ENCODE measurements around the gene PIK3R3. TPM values are rescaled to one million over a fixed set of nuclear protein-coding genes. Genes with fewer than 3 reads are reported as not detected.

The PIK3R3 gene
- total and polyA plus RNA-seq, 4 donors: 1.5 to 49.8 (median 17.1) TPM

GRCh38 chr1:46087891-46088290 is 44.5 kb downstream of the PIK3R3 start:
- no peaks in the 10 kb centered on the region for H3K27me3 ChIP-seq (ENCODE audit: control insufficient read depth in 1 of 2, insufficient read depth in 2 of 2, low read length in 1 of 2)
- H3K27ac ChIP-seq (ENCODE audit: low read depth in 1 of 2, low read length in 2 of 2): no peak overlapping the region
- ATAC-seq (ENCODE audit: low FRiP score) (no peak), DNase-seq (no peak)
- WGBS, 2 donors: 96 to 98% methylated on average over 1 of the region's 1 CpG
- H3K9me3 ChIP-seq (ENCODE audit: control insufficient read depth, low read length): peaks cover 2% of the 10 kb centered on the region
- no peaks in the 10 kb centered on the region for H3K4me1 ChIP-seq (ENCODE audit: control insufficient read depth in 1 of 2, insufficient read depth in 2 of 2, low read length in 2 of 2)
- no peaks in the 10 kb centered on the region for H3K36me3 ChIP-seq (ENCODE audit: control insufficient read depth in 1 of 2, insufficient read depth in 2 of 2, low read length in 1 of 2)
- intact Hi-C loops (cut with DNase I): no loop called here
- H3K4me3 ChIP-seq (ENCODE audit: low read length in 2 of 2): no peak overlapping the region

- 95 to 97% methylated on average over 5 of the region's 5 CpGs for WGBS, 2 donors
- ATAC-seq (ENCODE audit: low FRiP score) (no peak), DNase-seq (no peak)
- no peaks in the 10 kb centered on the region for H3K4me1 ChIP-seq (ENCODE audit: control insufficient read depth in 1 of 2, insufficient read depth in 2 of 2, low read length in 2 of 2)
- no peaks in the 10 kb centered on the region for H3K36me3 ChIP-seq (ENCODE audit: control insufficient read depth in 1 of 2, insufficient read depth in 2 of 2, low read length in 1 of 2)
- H3K27ac ChIP-seq (ENCODE audit: low read depth in 1 of 2, low read length in 2 of 2): no peak overlapping the region
- H3K4me3 ChIP-seq (ENCODE audit: low read length in 2 of 2): no peak overlapping the region
- H3K27me3 ChIP-seq (ENCODE audit: control insufficient read depth in 1 of 2, insufficient read depth in 2 of 2, low read length in 1 of 2): no peaks in the 10 kb centered on the region
- peaks cover 2% of the 10 kb centered on the region for H3K9me3 ChIP-seq (ENCODE audit: control insufficient read depth, low read length)
- intact Hi-C loops (cut with DNase I): no loop called here
These were observed 45.9 kb downstream of the PIK3R3 start for GRCh38 chr1:46086576-46086975.

- 81 to 87% methylated on average over 1 of the region's 1 CpG for WGBS, 2 donors
- no peaks in the 10 kb centered on the region for H3K36me3 ChIP-seq (ENCODE audit: control insufficient read depth in 1 of 2, insufficient read depth in 2 of 2, low read length in 1 of 2)
- no peaks in the 10 kb centered on the region for H3K27me3 ChIP-seq (ENCODE audit: control insufficient read depth in 1 of 2, insufficient read depth in 2 of 2, low read length in 1 of 2)
- no peak overlapping the region for H3K4me3 ChIP-seq (ENCODE audit: low read length in 2 of 2)
- DNase-seq: no peak
- H3K4me1 ChIP-seq (ENCODE audit: control insufficient read depth in 1 of 2, insufficient read depth in 2 of 2, low read length in 2 of 2): no peaks in the 10 kb centered on the region
- ATAC-seq (ENCODE audit: low FRiP score): no peak
- intact Hi-C loops (cut with DNase I): no loop called here
- peaks cover 2% of the 10 kb centered on the region for H3K9me3 ChIP-seq (ENCODE audit: control insufficient read depth, low read length)
- no peak overlapping the region for H3K27ac ChIP-seq (ENCODE audit: low read depth in 1 of 2, low read length in 2 of 2)
These were observed 47.6 kb downstream of the PIK3R3 start for GRCh38 chr1:46084553-46085451.

DNA sequence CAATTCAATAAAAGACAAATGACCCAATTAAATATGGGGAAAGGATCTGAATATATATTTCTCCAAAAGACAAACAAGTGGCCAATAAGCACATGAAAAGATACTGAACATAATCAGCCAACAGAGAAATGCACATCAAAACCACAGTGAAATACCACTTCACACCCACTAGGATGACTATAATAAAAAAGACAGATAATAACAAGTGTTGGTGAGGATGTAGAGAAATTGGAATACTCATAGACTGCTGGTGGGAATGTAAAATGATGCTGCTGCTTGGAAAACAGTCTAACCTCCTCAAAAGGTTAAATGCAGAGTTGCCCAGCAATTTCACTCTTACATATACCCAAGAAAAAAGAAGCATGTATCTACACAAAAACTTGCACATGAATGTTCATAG is 48.9 kb downstream of the PIK3R3 start:
- no peak for ATAC-seq (ENCODE audit: low FRiP score)
- H3K9me3 ChIP-seq (ENCODE audit: control insufficient read depth, low read length): peaks cover 2% of the 10 kb centered on the region

GRCh38 chr1:46081619-46082018 is 50.8 kb downstream of the PIK3R3 start:
- H3K27me3 ChIP-seq (ENCODE audit: control insufficient read depth in 1 of 2, insufficient read depth in 2 of 2, low read length in 1 of 2): no peaks in the 10 kb centered on the region
- H3K9me3 ChIP-seq (ENCODE audit: control insufficient read depth, low read length): peaks cover under 1% of the 10 kb centered on the region
- WGBS, 2 donors: 97 to 100% methylated on average over 1 of the region's 1 CpG
- intact Hi-C loops (cut with DNase I): no loop called here
- no peak overlapping the region for H3K4me3 ChIP-seq (ENCODE audit: low read length in 2 of 2)
- H3K27ac ChIP-seq (ENCODE audit: low read depth in 1 of 2, low read length in 2 of 2): no peak overlapping the region
- DNase-seq (no peak), ATAC-seq (ENCODE audit: low FRiP score) (no peak)
- H3K36me3 ChIP-seq (ENCODE audit: control insufficient read depth in 1 of 2, insufficient read depth in 2 of 2, low read length in 1 of 2): no peaks in the 10 kb centered on the region
- no peaks in the 10 kb centered on the region for H3K4me1 ChIP-seq (ENCODE audit: control insufficient read depth in 1 of 2, insufficient read depth in 2 of 2, low read length in 2 of 2)

More for the DNA sequence above, 48.9 kb downstream of the PIK3R3 start:
- Histone ChIP-seq H3K27ac (ENCODE audit: low read depth in 1 of 2, low read length in 2 of 2) (no peak overlapping the region), H3K36me3 (ENCODE audit: control insufficient read depth in 1 of 2, insufficient read depth in 2 of 2, low read length in 1 of 2) (no peaks in the 10 kb centered on the region), H3K4me1 (ENCODE audit: control insufficient read depth in 1 of 2, insufficient read depth in 2 of 2, low read length in 2 of 2) (no peaks in the 10 kb centered on the region), H3K4me3 (ENCODE audit: low read length in 2 of 2) (no peak overlapping the region), H3K27me3 (ENCODE audit: control insufficient read depth in 1 of 2, insufficient read depth in 2 of 2, low read length in 1 of 2) (no peaks in the 10 kb centered on the region)
- intact Hi-C loops (cut with DNase I): no loop called here
- DNase-seq: no peak

DNA sequence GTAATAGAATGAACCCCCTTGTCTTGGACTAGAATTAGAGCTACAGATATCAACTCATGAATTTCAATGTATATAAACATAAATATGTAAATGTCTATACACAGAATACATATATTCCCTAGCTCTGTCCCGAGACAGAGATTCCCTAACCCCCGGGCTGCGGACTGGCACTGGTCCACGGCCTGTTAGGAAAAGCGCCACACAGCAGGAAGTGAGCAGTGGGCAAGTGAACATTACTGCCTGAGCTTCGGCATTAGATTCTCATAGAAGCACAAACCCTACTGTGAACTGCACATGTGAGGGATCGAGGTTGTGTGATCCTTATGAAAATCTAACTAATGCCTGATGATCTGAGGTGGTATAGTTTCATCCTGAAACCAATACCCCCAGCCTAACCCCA is 51.2 kb downstream of the PIK3R3 start:
- ATAC-seq (ENCODE audit: low FRiP score) (no peak), DNase-seq (no peak)
- H3K27me3 ChIP-seq (ENCODE audit: control insufficient read depth in 1 of 2, insufficient read depth in 2 of 2, low read length in 1 of 2): no peaks in the 10 kb centered on the region
- no peak overlapping the region for H3K27ac ChIP-seq (ENCODE audit: low read depth in 1 of 2, low read length in 2 of 2)
- no peaks in the 10 kb centered on the region for H3K9me3 ChIP-seq (ENCODE audit: control insufficient read depth, low read length)
- H3K4me1 ChIP-seq (ENCODE audit: control insufficient read depth in 1 of 2, insufficient read depth in 2 of 2, low read length in 2 of 2): no peaks in the 10 kb centered on the region
- intact Hi-C loops (cut with DNase I): no loop called here
- no peaks in the 10 kb centered on the region for H3K36me3 ChIP-seq (ENCODE audit: control insufficient read depth in 1 of 2, insufficient read depth in 2 of 2, low read length in 1 of 2)
- no peak overlapping the region for H3K4me3 ChIP-seq (ENCODE audit: low read length in 2 of 2)
- 90 to 92% methylated on average over 7 of the region's 7 CpGs for whole genome bisulfite sequencing, 2 donors

DNA sequence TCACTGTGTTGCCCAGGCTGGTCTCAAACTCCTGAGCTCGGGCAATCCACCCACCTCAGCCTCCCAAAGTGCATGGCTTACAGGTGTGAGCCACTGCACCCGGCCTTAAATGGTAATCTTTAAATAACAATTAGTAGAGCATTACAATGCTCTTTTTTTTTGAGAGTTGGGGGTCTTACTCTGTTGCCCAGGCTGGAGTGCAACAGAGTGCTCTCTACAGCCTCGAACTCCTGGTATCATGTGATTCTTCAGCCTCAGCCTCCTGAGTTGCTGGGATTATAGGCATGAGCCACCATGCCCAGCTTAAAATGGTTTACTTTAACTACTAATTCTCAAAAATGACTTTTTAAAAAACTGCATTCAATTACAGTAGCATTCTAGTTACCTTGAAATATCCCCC is 52.2 kb downstream of the PIK3R3 start:
- no peak for DNase-seq
- no peaks in the 10 kb centered on the region for H3K36me3 ChIP-seq (ENCODE audit: control insufficient read depth in 1 of 2, insufficient read depth in 2 of 2, low read length in 1 of 2)
- H3K27ac ChIP-seq (ENCODE audit: low read depth in 1 of 2, low read length in 2 of 2): no peak overlapping the region
- intact Hi-C loops (cut with DNase I): no loop called here
- no peak for ATAC-seq (ENCODE audit: low FRiP score)
- WGBS, 2 donors: 85% methylated on average over 3 of the region's 3 CpGs
- no peaks in the 10 kb centered on the region for H3K27me3 ChIP-seq (ENCODE audit: control insufficient read depth in 1 of 2, insufficient read depth in 2 of 2, low read length in 1 of 2)
- H3K4me3 ChIP-seq (ENCODE audit: low read length in 2 of 2): no peak overlapping the region
- no peaks in the 10 kb centered on the region for H3K4me1 ChIP-seq (ENCODE audit: control insufficient read depth in 1 of 2, insufficient read depth in 2 of 2, low read length in 2 of 2)
- no peaks in the 10 kb centered on the region for H3K9me3 ChIP-seq (ENCODE audit: control insufficient read depth, low read length)

GRCh38 chr1:46077644-46078043 is 54.8 kb downstream of the PIK3R3 start:
- DNase-seq (no peak), ATAC-seq (ENCODE audit: low FRiP score) (no peak)
- H3K9me3 ChIP-seq (ENCODE audit: control insufficient read depth, low read length): no peaks in the 10 kb centered on the region
- H3K36me3 ChIP-seq (ENCODE audit: control insufficient read depth in 1 of 2, insufficient read depth in 2 of 2, low read length in 1 of 2): no peaks in the 10 kb centered on the region
- H3K4me1 ChIP-seq (ENCODE audit: control insufficient read depth in 1 of 2, insufficient read depth in 2 of 2, low read length in 2 of 2): no peaks in the 10 kb centered on the region
- no peak overlapping the region for H3K4me3 ChIP-seq (ENCODE audit: low read length in 2 of 2)
- intact Hi-C loops (cut with DNase I): no loop called here
- no peaks in the 10 kb centered on the region for H3K27me3 ChIP-seq (ENCODE audit: control insufficient read depth in 1 of 2, insufficient read depth in 2 of 2, low read length in 1 of 2)
- H3K27ac ChIP-seq (ENCODE audit: low read depth in 1 of 2, low read length in 2 of 2): no peak overlapping the region
- 96 to 97% methylated on average over 4 of the region's 4 CpGs for WGBS, 2 donors

- Histone ChIP-seq H3K27ac (ENCODE audit: low read depth in 1 of 2, low read length in 2 of 2) (no peak overlapping the region), H3K9me3 (ENCODE audit: control insufficient read depth, low read length) (no peaks in the 10 kb centered on the region), H3K36me3 (ENCODE audit: control insufficient read depth in 1 of 2, insufficient read depth in 2 of 2, low read length in 1 of 2) (no peaks in the 10 kb centered on the region), H3K4me3 (ENCODE audit: low read length in 2 of 2) (no peak overlapping the region), H3K4me1 (ENCODE audit: control insufficient read depth in 1 of 2, insufficient read depth in 2 of 2, low read length in 2 of 2) (no peaks in the 10 kb centered on the region), H3K27me3 (ENCODE audit: control insufficient read depth in 1 of 2, insufficient read depth in 2 of 2, low read length in 1 of 2) (no peaks in the 10 kb centered on the region)
- ATAC-seq (ENCODE audit: low FRiP score) (no peak), DNase-seq (no peak)
- 69 to 75% methylated on average over 2 of the region's 2 CpGs for WGBS, 2 donors
- intact Hi-C loops (cut with DNase I): no loop called here
These were observed 56.1 kb downstream of the PIK3R3 start for GRCh38 chr1:46076343-46076742.

Data from aorta (tissue), 5 donors.